ENCODE results near the gene CTTNBP2. TPM values are rescaled to one million over a fixed set of nuclear protein-coding genes. Genes with fewer than 3 reads are reported as not detected.

CTTNBP2 gene
- total and polyA plus RNA-seq, 12 donors: 1.2 to 6.7 (median 3.9) TPM

- TF ChIP-seq CTCF (IDR thresholded peaks at IDR 0.05) (peak in 3 of 6 experiments; percentile 17 to 36 (median 21)), POLR2A (IDR thresholded peaks at IDR 0.05) (no peak)
- Histone ChIP-seq H3K4me1 (replicated peaks in 1 of 2) (no peaks in the 10 kb centered on the region), H3K27ac (no peak overlapping the region), H3K27me3 (peaks cover 5% of the 10 kb centered on the region), H3K4me3 (no peak overlapping the region), H3K36me3 (replicated peaks in 1 of 2) (no peaks in the 10 kb centered on the region), H3K9me3 (replicated peaks in 1 of 3) (no peaks in the 10 kb centered on the region)
- no peak for DNase-seq
- intact Hi-C loops (cut with DNase I): no loop called here
Measured at GRCh38 chr7:117673839-117674238, 199.4 kb downstream of the CTTNBP2 start.

- Histone ChIP-seq H3K27me3 (peaks cover 5% of the 10 kb centered on the region), H3K4me1 (replicated peaks in 1 of 2) (no peaks in the 10 kb centered on the region), H3K36me3 (replicated peaks in 1 of 2) (no peaks in the 10 kb centered on the region), H3K4me3 (no peak overlapping the region), H3K9me3 (replicated peaks in 1 of 3) (no peaks in the 10 kb centered on the region), H3K27ac (no peak overlapping the region)
- TF ChIP-seq CTCF (IDR thresholded peaks at IDR 0.05): no peak
- no peak for TF ChIP-seq POLR2A (IDR thresholded peaks at IDR 0.05)
- peak; percentile 24 to 52 (median 35) for DNase-seq
- 67 to 72% (median 70%) methylated on average over 12 to 14 of the region's 14 CpGs for WGBS, 4 donors
- intact Hi-C loops (cut with DNase I): no loop called here
Measured at GRCh38 chr7:117673367-117673766, 199.9 kb downstream of the CTTNBP2 start.

- no peak overlapping the region for H3K27ac ChIP-seq
- H3K9me3 ChIP-seq (replicated peaks in 1 of 3): no peaks in the 10 kb centered on the region
- no peak overlapping the region for H3K4me3 ChIP-seq
- 53 to 64% (median 59%) methylated on average over 1 of the region's 1 CpG for WGBS, 4 donors
- H3K36me3 ChIP-seq (replicated peaks in 1 of 2): no peaks in the 10 kb centered on the region
- no peak for TF ChIP-seq POLR2A (IDR thresholded peaks at IDR 0.05)
- TF ChIP-seq CTCF (IDR thresholded peaks at IDR 0.05): no peak
- intact Hi-C loops (cut with DNase I): no loop called here
- no peaks in the 10 kb centered on the region for H3K27me3 ChIP-seq
- H3K4me1 ChIP-seq (replicated peaks in 1 of 2): no peaks in the 10 kb centered on the region
- DNase-seq: no peak
Measured at GRCh38 chr7:117672453-117672852, 200.8 kb downstream of the CTTNBP2 start.

DNA sequence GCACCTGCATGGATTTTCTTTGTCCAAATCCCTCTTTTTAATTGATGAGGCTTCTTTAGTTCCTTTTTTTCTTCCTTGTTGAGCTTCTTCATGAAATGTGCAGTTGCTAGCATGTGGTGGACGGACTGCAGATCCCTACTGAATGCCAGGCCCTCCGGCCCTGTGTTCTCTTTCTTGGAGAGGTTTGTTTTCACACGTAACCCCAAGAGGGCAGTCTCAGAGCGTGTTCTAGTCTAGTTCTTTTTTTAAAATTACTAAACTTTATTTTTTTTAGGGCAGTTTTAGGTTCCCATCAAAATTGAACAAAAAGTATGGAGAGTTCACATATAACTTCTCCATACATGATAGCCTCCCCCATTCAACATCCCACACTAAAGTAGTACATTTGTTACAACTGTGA is 203.4 kb downstream of the CTTNBP2 start:
- Histone ChIP-seq H3K4me3 (no peak overlapping the region), H3K27me3 (no peaks in the 10 kb centered on the region), H3K4me1 (replicated peaks in 1 of 2) (no peaks in the 10 kb centered on the region), H3K9me3 (replicated peaks in 1 of 3) (no peaks in the 10 kb centered on the region), H3K36me3 (replicated peaks in 1 of 2) (no peaks in the 10 kb centered on the region), H3K27ac (no peak overlapping the region)
- DNase-seq: no peak
- intact Hi-C loops (cut with DNase I): no loop called here
- TF ChIP-seq CTCF (IDR thresholded peaks at IDR 0.05): no peak
- TF ChIP-seq POLR2A (IDR thresholded peaks at IDR 0.05): no peak
- WGBS, 4 donors: 61 to 69% (median 67%) methylated on average over 4 of the region's 4 CpGs

Measured in adrenal gland (tissue), 12 donors.